B cell (primary cell): Measurements from ENCODE around the gene TMEFF1. TPM values are rescaled to one million over a fixed set of nuclear protein-coding genes. Genes with fewer than 3 reads are reported as not detected.

Experiments
- ATAC-seq: fragments of 200-7000 bp; cut with Tn5 transposase; one replicate; pipeline ENCODE4 v1.10.0; 2021; ENCODE audit warnings: low read depth, mild to moderate bottlenecking, moderate number of reproducible peaks, moderate library complexity
- CTCF ChIA-PET: fragments of 350-600 bp; sonication (Branson Sonifier 250); formaldehyde crosslinking; loops from one replicate; lab custom pipeline; 2021; ENCODE audit warnings: antibody characterized with exemption, inconsistent platforms; lab: Charles Lee
- POLR2A ChIA-PET: fragments of 350-600 bp; sonication (Branson Sonifier 250); formaldehyde crosslinking; loops from one replicate; lab custom pipeline; 2021; ENCODE audit warnings: antibody characterized with exemption; lab: Charles Lee
- DNase-seq: peaks from one replicate; pipeline ENCODE4 v3.0.0; 2013
- H2AFZ ChIP-seq: 2 replicates; pipeline ENCODE4 v1.6.1; 2012; ENCODE audit warnings: mild to moderate bottlenecking, low read depth, low read length; ENCODE audit not compliant: insufficient read depth, poor library complexity, severe bottlenecking
- H3K27ac ChIP-seq, 2 donors: 1 replicate in 1 of 2; 2 replicates in 1 of 2; pipeline ENCODE4 v1.5.1; 2012 to 2013; ENCODE audit warnings: low read length in 2 of 2, mild to moderate bottlenecking in 2 of 2, moderate library complexity in 1 of 2
- H3K27me3 ChIP-seq, 4 experiments: fragments of 200-600 bp in 1 of 4; sonication (generic) in 1 of 4; replicated peaks in 1 of 4; 1 replicate in 2 of 4; 2 replicates in 2 of 4; pipeline versions ENCODE4 v1.6.1 to v1.7.0; 2013 to 2016; ENCODE audit warnings: low read length in 3 of 4, mild to moderate bottlenecking in 2 of 4, mixed read lengths in 1 of 4, moderate library complexity in 1 of 4; ENCODE audit not compliant: insufficient read depth in 4 of 4, control insufficient read depth in 3 of 4; ENCODE audit errors: control extremely low read depth in 1 of 4
- H3K36me3 ChIP-seq, 2 experiments: replicated peaks in 1 of 2; 1 replicate in 1 of 2; 2 replicates in 1 of 2; pipeline versions ENCODE4 v1.6.1 to v1.7.1; 2013; ENCODE audit warnings: low read length in 1 of 2; ENCODE audit not compliant: insufficient read depth in 2 of 2, control insufficient read depth in 1 of 2; ENCODE audit errors: control extremely low read depth in 1 of 2, extremely low read depth in 1 of 2
- H3K4me1 ChIP-seq, 2 donors: fragments of 200-600 bp in 1 of 2; sonication (generic) in 1 of 2; 1 replicate in 1 of 2; 2 replicates in 1 of 2; pipeline versions ENCODE4 v1.5.1 to v1.6.1; 2013 to 2017; ENCODE audit warnings: low read length in 2 of 2; ENCODE audit not compliant: control insufficient read depth in 2 of 2, insufficient read depth in 2 of 2
- H3K4me2 ChIP-seq: replicated peaks from 2 replicates; pipeline ENCODE3; 2012; ENCODE audit warnings: mild to moderate bottlenecking, low read depth, low read length; ENCODE audit not compliant: poor library complexity, severe bottlenecking
- H3K4me3 ChIP-seq, 5 experiments: fragments of 200-600 bp in 1 of 5; sonication (generic) in 1 of 5; 1 replicate in 3 of 5; 2 replicates in 2 of 5; pipeline versions ENCODE4 v1.5.1 to v1.7.0; 2011 to 2016; ENCODE audit warnings: low read length in 4 of 5, mild to moderate bottlenecking in 4 of 5, low read depth in 2 of 5, control low read depth in 1 of 5, moderate library complexity in 1 of 5; ENCODE audit not compliant: insufficient read depth in 1 of 5; ENCODE audit errors: control extremely low read depth in 1 of 5, extremely low read depth in 1 of 5
- H3K79me2 ChIP-seq: fragments of 200-600 bp; sonication (generic); one replicate; pipeline ENCODE4 v1.6.0; 2016; ENCODE audit warnings: low read length; ENCODE audit not compliant: control insufficient read depth, insufficient read depth
- H3K9ac ChIP-seq: fragments of 200-600 bp; sonication (generic); 2 replicates; pipeline ENCODE4 v1.6.1; 2017; ENCODE audit warnings: mild to moderate bottlenecking, low read length, moderate library complexity
- H3K9me3 ChIP-seq, 3 donors: one replicate each; pipeline versions ENCODE4 v1.6.1 to v1.7.1; 2013; ENCODE audit warnings: low read length in 2 of 3; ENCODE audit not compliant: control insufficient read depth in 2 of 3, insufficient read depth in 1 of 3; ENCODE audit errors: control extremely low read depth in 1 of 3
- H4K20me1 ChIP-seq: 2 replicates; pipeline ENCODE4 v1.6.0; 2012; ENCODE audit warnings: mild to moderate bottlenecking, low read length; ENCODE audit not compliant: insufficient read depth, control insufficient read depth, poor library complexity, severe bottlenecking
- H3K27ac Mint-ChIP-seq: one replicate; pipeline ENCODE4 v1.8.0; 2021; ENCODE audit warnings: mixed read lengths
- H3K27me3 Mint-ChIP-seq: one replicate; pipeline ENCODE4 v1.8.0; 2021; ENCODE audit warnings: mixed read lengths
- H3K4me1 Mint-ChIP-seq: one replicate; pipeline ENCODE4 v1.8.0; 2021; ENCODE audit warnings: mixed read lengths
- H3K4me3 Mint-ChIP-seq: one replicate; pipeline ENCODE4 v1.8.0; 2021; ENCODE audit warnings: mixed read lengths
- H3K9me3 Mint-ChIP-seq: one replicate; pipeline ENCODE4 v1.8.0; 2022; ENCODE audit warnings: mixed read lengths; ENCODE audit not compliant: insufficient read depth
- EZH2 ChIP-seq: IDR thresholded peaks from 2 replicates; pipeline ENCODE4 v1.6.1; 2012; ENCODE audit warnings: borderline replicate concordance, low read depth, mild to moderate bottlenecking, moderate library complexity, low read length; ENCODE audit not compliant: insufficient read depth, poor library complexity, severe bottlenecking
- WGBS: methylation state at CpG from one replicate; pipeline ENCODE4 v1.1.5; 2013; ENCODE audit warnings: missing lambda C conversion rate; ENCODE audit not compliant: insufficient coverage; 5-methylcytosine and 5-hydroxymethylcytosine counted together
- intact Hi-C: fragments of 100-400 bp; cut with micrococcal nuclease; formaldehyde crosslinking; loops from one replicate; pipeline ENCODE4 v1.10.0; 2022
- polyA plus RNA-seq: library from polyadenylated mRNA; depleted of rRNA; stranded (reverse); fragments of >200 nt; gene quantifications from 2 replicates; pipeline ENCODE4 v1.2.3, GENCODE V29; 2012
- total RNA-seq, 2 donors: library from RNA; stranded (reverse); fragments of 120-200 nt in 1 of 2; gene quantifications; 1 replicate in 1 of 2; 2 replicates in 1 of 2; pipeline versions ENCODE4 v1.2.3 to v1.2.4, GENCODE V29; 2013 to 2022
- TF ChIP-seq, protein P1 (sequence below): fragments of 200-600 bp; IDR thresholded peaks from one replicate; pipeline ENCODE4 v1.8.0; 2022; ENCODE audit warnings: antibody characterized with exemption, mild to moderate bottlenecking

TMEFF1 gene
- total and polyA plus RNA-seq, 2 donors (not counting 1 experiment from before 2014, with no cell fraction given), result not detected

DNA sequence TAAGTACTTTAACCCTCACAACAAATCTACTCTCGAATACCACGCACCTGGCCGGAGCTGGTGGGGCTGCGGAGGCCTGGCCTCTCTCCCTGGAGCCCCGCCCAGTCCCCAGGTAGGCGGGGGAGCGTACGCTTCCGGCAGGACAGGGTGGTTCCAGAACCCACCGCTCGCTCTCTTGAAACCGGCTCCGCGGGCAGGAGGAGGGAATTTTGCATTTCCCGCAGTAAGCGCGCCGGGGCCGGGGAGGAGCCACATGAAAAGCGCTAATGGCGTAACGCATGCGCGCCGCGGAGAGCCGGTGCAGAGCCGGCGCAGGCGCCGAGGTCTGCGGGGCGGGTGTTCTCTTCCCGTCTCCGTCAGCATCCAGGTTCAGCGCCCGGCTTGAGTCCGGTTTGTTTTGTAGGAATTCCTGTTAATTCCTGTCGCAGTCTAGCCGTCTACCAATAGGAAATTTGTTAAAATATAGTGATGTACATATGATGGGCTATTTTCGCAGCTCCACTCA lies 125.7 kb downstream of the TMEFF1 start:
- H3K27ac Mint-ChIP-seq, result peak overlapping the region; percentile 4
- ATAC-seq, result peak; percentile 87
- H3K27ac ChIP-seq, result peak overlapping the region in 1 of 2 donors; percentile 17

DNA sequence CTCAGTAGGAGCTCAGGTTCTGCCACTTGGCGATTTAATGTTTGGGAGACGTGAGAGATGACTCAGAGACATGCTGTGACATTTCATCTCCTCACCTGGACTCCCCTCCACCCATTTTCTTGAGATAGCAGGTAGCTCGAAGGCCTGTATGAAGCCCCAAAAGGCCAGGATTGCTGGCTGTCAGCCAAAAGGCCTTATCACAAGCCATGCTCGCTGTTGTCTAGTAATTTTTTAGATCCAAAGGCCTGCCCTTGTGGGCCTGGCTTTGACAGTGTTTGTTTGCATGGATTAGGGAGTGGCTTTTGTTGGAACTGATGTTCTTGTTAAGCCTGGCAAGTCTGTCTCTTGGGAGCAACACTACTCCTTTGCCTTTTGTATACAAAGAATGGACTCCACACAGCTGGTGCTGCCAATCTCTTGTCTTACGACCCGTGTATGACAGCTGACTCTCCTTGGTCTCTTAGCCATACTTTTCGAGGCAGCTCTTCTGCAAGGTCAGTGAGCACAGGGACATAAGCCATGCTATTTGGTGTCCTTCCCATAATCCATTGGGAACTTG lies 127.7 kb downstream of the TMEFF1 start:
- Histone ChIP-seq H3K9ac (no peak overlapping the region), H3K4me2 (no peak overlapping the region), H3K4me3 (no peak overlapping the region), H3K79me2 (no peaks in the 10 kb centered on the region), H4K20me1 (no peaks in the 10 kb centered on the region), H3K9me3 (peaks cover 0 to 2% (median 0%) of the 10 kb centered on the region in 3 donors), H3K4me1 (peaks cover 11 to 13% of the 10 kb centered on the region in 2 donors), H2AFZ (no peak overlapping the region), H3K27ac (no peak overlapping the region), H3K27me3 (no peaks in the 10 kb centered on the region), H3K36me3 (no peaks in the 10 kb centered on the region)
- Mint-ChIP-seq H3K4me3 (no peak overlapping the region), H3K27ac (no peak overlapping the region), H3K27me3 (no peaks in the 10 kb centered on the region), H3K4me1 (peaks cover 21% of the 10 kb centered on the region), H3K9me3 (no peaks in the 10 kb centered on the region)
- 98% methylated on average over 6 of the region's 7 CpGs for WGBS
- CTCF ChIA-PET, result interaction anchor here (1.1 to 2.6 kb wide), 2 partner anchors 33 to 711 kb away, joined by 3 to 10 read pairs; no protein-coding TSS in a partner anchor
- no peak for ATAC-seq
- intact Hi-C loops, result loop anchor here (5.0 kb wide), 1 partner anchor 712 kb away; no protein-coding TSS in a partner anchor
- TF ChIP-seq EZH2, result no peak
- TF ChIP-seq, protein P1, sequence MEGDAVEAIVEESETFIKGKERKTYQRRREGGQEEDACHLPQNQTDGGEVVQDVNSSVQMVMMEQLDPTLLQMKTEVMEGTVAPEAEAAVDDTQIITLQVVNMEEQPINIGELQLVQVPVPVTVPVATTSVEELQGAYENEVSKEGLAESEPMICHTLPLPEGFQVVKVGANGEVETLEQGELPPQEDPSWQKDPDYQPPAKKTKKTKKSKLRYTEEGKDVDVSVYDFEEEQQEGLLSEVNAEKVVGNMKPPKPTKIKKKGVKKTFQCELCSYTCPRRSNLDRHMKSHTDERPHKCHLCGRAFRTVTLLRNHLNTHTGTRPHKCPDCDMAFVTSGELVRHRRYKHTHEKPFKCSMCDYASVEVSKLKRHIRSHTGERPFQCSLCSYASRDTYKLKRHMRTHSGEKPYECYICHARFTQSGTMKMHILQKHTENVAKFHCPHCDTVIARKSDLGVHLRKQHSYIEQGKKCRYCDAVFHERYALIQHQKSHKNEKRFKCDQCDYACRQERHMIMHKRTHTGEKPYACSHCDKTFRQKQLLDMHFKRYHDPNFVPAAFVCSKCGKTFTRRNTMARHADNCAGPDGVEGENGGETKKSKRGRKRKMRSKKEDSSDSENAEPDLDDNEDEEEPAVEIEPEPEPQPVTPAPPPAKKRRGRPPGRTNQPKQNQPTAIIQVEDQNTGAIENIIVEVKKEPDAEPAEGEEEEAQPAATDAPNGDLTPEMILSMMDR, result no peak
- no peak for DNase-seq
- POLR2A ChIA-PET, result no interaction called here

More for the DNA sequence above, 125.7 kb downstream of the TMEFF1 start:
- peak overlapping the region; percentile 76 for H3K4me3 Mint-ChIP-seq
- Histone ChIP-seq H3K27me3 (no peaks in the 10 kb centered on the region), H2AFZ (peak overlapping the region; percentile 91), H4K20me1 (no peaks in the 10 kb centered on the region), H3K4me3 (peak overlapping the region; percentile 49 to 79 (median 61)), H3K36me3 (no peaks in the 10 kb centered on the region), H3K9me3 (peaks cover 0 to 2% (median 0%) of the 10 kb centered on the region in 3 donors), H3K4me1 (peaks cover 11 to 13% of the 10 kb centered on the region in 2 donors), H3K79me2 (no peaks in the 10 kb centered on the region), H3K4me2 (peak overlapping the region; percentile 84), H3K9ac (peak overlapping the region; percentile 70)
- ChIA-PET POLR2A (no interaction called here), CTCF (no interaction called here)
- H3K9me3 Mint-ChIP-seq, result no peaks in the 10 kb centered on the region
- peak; percentile 85 for DNase-seq
- H3K4me1 Mint-ChIP-seq, result peaks cover 23% of the 10 kb centered on the region
- intact Hi-C loops, result loop anchor here (5.0 to 10.0 kb wide), 4 partner anchors 171 to 571 kb away; partner anchors contain the start of genes ERP44, INVS, MSANTD3 and TEX10
- under 1% methylated on average over 40 of the region's 41 CpGs for WGBS
- TF ChIP-seq, protein P1, result no peak
- TF ChIP-seq EZH2, result no peak
- H3K27me3 Mint-ChIP-seq, result no peaks in the 10 kb centered on the region
